ENCODE measurements around the gene DVL3.
"Not testable (repeated sequence)": the region's sequence is repeated elsewhere in the genome, so short reads cannot be mapped to it uniquely, and the experiment has no call there.

Gene DVL3

GRCh38 chr3:184155644-184156521 lies 706 bp downstream of the DVL3 start:
- no peak for FAIRE-seq
- no peak for DNase-seq (ENCODE audit: insufficient read length, low spot score)

- DNase-seq (ENCODE audit: insufficient read length, low spot score) (peak; percentile 74), FAIRE-seq (no peak)
These were observed 1.4 kb downstream of the DVL3 start for GRCh38 chr3:184156522-184156955.

- DNase-seq (ENCODE audit: insufficient read length, low spot score) (no peak), FAIRE-seq (no peak)
These were observed 2.0 kb downstream of the DVL3 start for GRCh38 chr3:184157206-184157605.

GRCh38 chr3:184158404-184158803 lies 3.2 kb downstream of the DVL3 start:
- no peak for FAIRE-seq
- DNase-seq (ENCODE audit: insufficient read length, low spot score), result no peak

DNA sequence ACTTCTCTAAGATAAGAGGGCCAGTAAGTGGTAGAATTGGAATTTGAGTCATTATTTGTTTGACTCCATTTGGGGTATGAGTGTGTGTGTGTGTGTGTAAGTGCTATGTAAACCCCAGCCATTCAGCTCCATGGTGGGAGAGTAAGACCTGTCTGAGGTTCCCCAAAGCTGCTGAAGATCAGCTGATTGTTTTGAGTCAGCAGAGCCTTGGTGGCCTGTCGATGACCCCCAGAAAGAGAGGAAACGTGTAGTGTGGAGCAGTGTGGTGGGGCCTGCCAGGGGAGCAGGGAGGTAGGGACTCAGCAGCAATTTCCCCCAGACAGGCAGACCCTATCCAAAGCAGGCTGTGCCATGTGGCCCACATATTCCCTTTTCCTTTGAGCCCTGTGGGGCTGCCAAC lies 5.3 kb downstream of the DVL3 start:
- DNase-seq (ENCODE audit: insufficient read length, low spot score) (no peak), FAIRE-seq (no peak)

DNA sequence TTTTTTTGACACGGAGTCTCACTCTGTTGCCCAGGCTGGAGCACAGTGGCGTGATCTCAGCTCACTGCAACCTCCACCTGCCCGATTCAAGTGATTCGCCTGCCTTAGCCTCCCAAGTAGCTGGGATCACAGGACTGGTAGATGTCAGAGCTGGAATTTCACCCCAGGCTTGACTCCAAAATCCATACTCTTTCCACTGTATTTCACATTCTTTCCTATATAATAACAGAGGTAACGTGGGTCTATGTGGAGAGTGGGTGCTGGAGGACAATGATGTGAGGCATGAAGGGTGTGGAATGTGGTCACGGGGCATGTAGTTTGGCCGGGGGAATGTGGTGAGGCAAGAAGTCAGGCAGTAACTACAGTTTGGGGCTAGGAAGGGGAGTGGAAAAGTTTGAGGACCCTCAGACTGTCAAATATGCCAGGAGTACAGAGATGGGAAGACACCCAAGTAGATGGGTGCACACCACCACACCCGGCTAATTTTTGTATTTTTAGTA lies 7.4 kb downstream of the DVL3 start:
- DNase-seq (ENCODE audit: insufficient read length, low spot score); FAIRE-seq: not testable (repeated sequence)

- peak; percentile 4 for FAIRE-seq
- DNase-seq (ENCODE audit: insufficient read length, low spot score), result no peak
These were observed 9.6 kb downstream of the DVL3 start for GRCh38 chr3:184164648-184165330.

- no peak for FAIRE-seq
- DNase-seq (ENCODE audit: insufficient read length, low spot score), result no peak
These were observed 10.4 kb downstream of the DVL3 start for GRCh38 chr3:184165543-184165942.

DNA sequence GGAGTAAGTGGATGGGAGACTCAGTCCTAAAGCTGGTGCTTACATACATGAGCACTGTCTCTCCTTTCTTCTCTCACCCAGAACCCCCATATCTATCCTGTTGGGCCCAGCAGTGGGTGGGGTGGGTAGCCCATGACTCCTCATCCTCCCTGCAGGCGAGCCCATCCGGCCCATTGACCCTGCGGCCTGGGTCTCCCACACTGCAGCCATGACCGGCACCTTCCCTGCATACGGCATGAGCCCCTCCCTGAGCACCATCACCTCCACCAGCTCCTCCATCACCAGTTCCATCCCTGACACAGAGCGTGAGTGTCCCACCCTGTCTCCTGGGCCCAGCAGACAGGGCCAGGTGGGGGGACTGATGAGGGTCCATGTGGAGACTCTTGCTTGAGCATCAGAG lies 11.5 kb downstream of the DVL3 start:
- DNase-seq (ENCODE audit: insufficient read length, low spot score), result no peak
- FAIRE-seq, result no peak

DNA sequence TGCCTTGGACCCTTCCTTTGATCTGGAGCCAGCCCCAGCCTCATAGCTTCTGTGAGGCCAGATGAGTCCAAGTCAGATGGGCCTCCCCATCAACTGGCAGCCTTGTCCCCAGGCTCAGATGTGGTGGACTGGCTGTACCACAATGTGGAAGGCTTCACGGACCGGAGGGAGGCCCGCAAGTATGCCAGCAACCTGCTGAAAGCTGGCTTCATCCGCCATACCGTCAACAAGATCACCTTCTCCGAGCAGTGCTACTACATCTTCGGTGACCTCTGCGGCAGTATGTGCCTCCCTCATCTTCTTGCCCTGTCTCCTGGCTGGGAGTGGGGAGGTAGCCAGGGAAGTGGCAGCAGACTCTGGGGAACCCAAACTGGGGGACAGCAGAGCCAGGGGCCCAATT lies 12.6 kb downstream of the DVL3 start:
- DNase-seq (ENCODE audit: insufficient read length, low spot score), result no peak
- no peak for FAIRE-seq

DNA sequence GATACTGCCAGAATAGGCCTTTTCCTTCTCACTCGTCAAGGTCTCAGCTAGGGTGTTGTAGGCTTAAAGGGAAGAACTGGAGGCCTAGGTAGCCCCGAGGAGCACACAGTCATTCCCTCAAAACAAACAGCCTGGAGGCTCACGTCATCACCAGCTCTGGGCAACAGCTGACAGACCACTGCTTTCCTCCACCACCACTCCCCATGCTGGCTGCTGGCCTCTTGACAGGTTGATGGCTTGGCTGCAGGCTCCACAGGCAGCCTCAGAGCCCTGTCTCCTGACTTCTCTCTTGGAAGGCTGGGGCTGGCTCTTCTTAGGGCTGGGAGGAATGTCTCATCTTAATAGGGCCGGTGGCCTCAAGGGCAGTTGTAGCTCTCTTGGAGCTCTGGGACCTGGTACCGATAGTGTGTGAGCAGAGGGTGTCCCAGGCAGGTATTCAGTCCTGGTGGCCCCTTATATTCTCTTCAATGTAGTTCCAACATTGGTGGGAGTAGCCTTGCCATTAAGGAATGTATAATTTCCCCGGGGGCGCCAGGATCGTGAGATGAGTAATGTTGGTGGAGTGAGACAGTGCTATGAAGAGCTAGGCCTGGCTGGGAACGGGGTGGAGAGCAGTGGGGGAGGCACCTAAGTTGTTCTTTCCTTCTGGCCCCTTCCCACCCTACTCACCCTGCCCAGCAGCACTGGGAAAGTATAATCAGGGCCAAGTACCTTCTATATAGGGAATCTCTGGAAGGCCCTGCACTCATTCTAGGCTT lies 13.4 kb downstream of the DVL3 start:
- FAIRE-seq (no peak), DNase-seq (ENCODE audit: insufficient read length, low spot score) (peak; percentile 57)

GRCh38 chr3:184169896-184170875 lies 15.0 kb downstream of the DVL3 start:
- FAIRE-seq (no peak), DNase-seq (ENCODE audit: insufficient read length, low spot score) (no peak)

DNA sequence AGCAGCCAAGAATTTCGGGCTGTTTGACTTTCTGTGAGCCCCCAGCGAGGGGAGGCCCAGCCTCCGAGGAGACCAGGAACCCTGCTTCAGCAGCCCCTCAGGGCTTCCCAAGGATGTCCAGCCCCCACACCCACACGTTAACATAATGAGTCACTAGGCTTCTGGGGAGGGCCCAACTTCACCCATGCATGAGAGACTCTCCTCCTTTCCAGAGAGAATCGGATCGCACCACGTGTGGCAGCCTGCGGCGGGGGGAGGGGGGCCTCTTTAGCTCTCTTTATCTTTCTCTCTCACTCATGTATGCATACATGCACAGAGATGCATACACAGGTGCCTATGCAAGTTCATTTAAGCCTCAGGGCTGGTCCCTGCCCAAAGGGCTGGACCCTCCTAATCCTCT lies 16.4 kb downstream of the DVL3 start:
- no peak for FAIRE-seq
- DNase-seq (ENCODE audit: insufficient read length, low spot score), result no peak

DNA sequence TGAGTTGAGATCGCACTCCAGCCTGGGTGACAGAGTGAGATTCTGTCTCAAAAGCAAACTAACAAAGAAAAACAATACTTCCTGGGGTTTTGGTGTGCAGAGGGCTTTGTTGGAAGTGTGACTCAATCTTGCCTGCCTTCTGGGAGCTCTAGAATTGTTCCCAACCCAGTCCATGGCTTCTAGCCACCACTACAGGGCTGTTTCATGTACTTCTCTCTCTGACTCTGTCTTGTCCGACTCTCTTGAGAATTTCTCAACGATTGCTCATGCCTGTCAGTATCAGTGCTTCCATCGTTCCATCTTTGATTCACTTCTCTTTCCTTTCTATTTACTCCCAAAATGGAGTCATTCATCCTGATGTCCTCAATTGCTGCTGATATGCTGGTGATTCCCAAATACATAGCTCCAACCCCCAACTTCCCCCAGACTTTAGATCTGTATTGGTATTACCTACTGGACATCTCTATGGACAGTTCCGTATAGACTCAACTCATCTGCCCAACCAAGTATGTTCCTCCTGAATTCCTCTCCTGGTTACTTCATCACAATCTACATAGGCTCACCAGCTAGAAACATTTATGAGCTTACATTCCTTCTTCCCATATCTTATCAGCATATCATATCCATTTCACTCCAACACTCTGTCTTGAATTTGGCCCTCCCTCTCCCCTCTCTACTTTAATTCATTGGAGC lies 17.6 kb downstream of the DVL3 start:
- FAIRE-seq (no peak), DNase-seq (ENCODE audit: insufficient read length, low spot score) (no peak)

DNA sequence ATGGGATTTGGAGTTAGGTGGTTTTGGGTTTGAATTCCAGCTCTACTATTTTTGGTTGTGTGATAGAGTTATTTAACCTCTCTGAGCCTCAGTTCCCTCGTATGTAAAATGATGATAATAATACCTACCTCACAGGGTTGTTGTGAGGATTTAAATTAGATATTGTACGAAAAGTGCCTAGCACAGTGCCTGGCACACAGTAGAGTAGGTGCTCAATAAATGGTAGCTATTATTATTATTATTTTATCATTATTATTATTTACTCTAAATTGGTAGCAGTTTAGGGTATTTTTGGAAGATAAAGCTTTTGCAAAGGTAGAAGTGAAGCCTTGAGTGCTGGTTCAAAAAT lies 18.2 kb downstream of the DVL3 start:
- DNase-seq (ENCODE audit: insufficient read length, low spot score), result no peak
- no peak for FAIRE-seq

DNA sequence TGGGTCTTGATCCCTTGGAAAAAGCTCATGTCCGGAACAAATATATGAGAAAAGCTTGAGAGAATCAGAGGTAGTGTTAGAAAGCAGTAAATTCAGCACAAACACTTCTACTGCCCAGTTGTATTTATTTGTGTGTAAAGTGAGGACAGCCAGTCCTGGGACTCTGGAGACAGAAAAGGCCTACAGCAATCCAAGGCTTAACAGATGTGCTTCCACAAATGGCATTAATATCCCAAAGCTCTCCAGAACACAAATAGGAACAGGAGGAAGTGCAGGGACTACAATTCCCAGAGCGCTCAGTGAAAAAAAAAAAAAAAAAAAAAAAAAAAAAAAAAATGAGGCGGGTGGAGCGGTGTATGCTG lies 19.1 kb downstream of the DVL3 start:
- no peak for DNase-seq (ENCODE audit: insufficient read length, low spot score)
- FAIRE-seq, result no peak

DNA sequence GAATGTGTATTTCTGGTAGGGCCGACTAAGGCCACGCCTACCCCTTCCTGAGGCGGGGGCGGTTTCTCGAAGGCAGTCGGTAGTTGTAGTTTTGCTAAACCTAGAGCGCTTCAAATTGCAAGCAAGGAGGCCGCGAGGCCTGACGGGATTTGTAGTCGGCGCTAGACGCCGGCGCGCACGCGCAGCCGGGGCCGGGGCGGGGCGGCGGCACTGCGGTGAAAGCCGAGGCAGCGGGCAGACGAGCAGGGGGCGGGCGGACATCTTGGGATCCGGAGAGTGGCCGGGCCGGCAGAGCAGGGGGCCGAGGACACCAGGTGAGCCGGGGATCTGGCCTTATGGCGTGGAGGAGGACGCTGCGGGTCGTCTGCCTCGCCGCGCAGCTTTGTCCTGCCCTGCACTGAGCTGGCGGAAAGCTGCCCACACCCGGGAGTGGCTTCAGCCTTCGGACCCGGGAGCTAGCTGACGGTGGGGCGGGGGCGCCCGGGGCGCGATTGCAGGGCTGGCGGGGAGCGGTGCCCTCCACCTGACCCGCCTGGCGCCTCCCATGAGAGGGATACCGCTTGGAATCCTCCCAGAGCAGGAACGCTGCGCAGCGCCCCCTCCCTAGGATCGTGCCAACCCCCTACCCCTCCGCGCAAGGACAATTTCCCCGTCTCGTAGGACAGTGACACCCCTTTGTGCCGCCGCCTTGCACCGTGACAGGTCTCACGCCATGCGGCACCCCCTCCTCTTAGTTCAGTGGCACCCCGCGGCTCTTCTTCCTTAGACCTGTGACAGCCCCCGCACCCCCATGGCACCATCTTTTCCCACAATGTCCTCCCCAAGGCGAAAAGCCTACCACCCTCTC lies 19.7 kb downstream of the DVL3 start, which contains the start of gene AP2M1:
AP2M1 (plus strand) TSS at position 210 of the 847 bp plus-strand sequence. CDS start 2,139 bp downstream, outside the sequence.
- peak; percentile 95 for DNase-seq (ENCODE audit: insufficient read length, low spot score)
- FAIRE-seq, result no peak

DNA sequence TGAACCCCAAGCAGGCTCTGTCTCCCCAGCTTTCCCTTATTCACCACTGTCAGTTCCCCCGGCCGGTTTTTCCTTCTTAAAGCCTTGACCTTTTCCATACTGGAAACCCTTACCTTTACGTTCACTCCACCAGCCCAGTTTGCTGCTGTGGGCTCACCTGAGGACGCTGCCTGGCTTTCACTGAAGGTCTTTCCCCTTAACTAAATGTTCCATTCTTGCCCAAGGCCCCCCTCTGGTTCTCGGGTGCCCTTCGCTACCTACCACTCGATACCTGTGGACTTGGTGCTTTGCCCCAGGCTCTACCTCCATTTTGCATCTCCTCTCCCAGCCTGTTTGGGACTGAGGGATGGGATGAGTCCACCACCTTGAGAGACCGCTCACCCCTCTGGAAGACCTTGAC lies 20.3 kb downstream of the DVL3 start:
- no peak for DNase-seq (ENCODE audit: insufficient read length, low spot score)
- FAIRE-seq, result no peak

DNA sequence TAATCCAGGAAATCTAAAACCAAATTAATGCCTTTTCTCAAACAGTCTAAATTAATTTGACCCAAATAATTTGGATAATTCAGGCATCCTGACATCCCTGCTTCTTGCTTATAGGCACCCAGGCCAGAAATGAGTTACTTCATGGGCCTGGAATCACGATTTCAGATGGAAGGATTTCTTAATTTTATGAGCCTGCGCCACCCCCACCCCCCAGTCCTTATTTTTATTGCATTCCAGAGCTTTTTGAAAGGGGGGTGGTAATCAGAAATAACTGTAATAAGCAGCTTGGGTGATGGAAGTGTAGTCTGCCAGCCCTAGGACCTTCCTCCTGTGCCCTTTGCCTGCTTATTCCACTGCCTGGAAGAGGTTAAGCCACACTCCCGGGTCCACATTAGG lies 20.8 kb downstream of the DVL3 start:
- no peak for FAIRE-seq
- DNase-seq (ENCODE audit: insufficient read length, low spot score), result no peak

Measured in HTR-8/SVneo (cell line).